Measurements from ENCODE around the gene RAB9B. TPM values are rescaled to one million over a fixed set of nuclear protein-coding genes. Genes with fewer than 3 reads are reported as not detected.

The RAB9B gene
- total RNA-seq, 4 donors from 2014 or later = 0.85 to 2.0 (median 1.5) TPM

DNA sequence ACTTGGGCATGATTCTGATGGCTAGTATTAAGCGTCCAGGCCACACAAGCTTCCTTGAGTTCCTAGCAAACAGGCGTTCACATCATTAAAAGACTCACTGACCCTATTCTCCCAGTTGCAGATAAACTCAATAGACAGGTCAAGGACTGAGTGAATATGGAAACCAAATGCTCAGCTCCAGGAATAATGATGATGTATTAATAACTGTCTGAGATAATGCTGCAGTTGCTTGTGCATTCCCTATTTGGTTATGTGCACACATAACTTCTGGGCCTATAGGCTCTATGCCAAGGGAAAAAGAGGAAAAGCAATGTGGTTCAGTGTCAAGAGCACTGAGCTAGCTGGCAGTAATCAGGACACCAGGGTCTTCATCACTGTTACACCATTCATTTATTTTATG, 3.5 kb downstream of the RAB9B start:
- TF ChIP-seq, protein P1, sequence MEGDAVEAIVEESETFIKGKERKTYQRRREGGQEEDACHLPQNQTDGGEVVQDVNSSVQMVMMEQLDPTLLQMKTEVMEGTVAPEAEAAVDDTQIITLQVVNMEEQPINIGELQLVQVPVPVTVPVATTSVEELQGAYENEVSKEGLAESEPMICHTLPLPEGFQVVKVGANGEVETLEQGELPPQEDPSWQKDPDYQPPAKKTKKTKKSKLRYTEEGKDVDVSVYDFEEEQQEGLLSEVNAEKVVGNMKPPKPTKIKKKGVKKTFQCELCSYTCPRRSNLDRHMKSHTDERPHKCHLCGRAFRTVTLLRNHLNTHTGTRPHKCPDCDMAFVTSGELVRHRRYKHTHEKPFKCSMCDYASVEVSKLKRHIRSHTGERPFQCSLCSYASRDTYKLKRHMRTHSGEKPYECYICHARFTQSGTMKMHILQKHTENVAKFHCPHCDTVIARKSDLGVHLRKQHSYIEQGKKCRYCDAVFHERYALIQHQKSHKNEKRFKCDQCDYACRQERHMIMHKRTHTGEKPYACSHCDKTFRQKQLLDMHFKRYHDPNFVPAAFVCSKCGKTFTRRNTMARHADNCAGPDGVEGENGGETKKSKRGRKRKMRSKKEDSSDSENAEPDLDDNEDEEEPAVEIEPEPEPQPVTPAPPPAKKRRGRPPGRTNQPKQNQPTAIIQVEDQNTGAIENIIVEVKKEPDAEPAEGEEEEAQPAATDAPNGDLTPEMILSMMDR (IDR thresholded peaks at IDR 0.05; ENCODE audit: low read depth) = no peak

GRCh38 chrX:103825881-103826280, 6.2 kb downstream of the RAB9B start:
- TF ChIP-seq, protein P1 (IDR thresholded peaks at IDR 0.05; ENCODE audit: low read depth) = no peak

DNA sequence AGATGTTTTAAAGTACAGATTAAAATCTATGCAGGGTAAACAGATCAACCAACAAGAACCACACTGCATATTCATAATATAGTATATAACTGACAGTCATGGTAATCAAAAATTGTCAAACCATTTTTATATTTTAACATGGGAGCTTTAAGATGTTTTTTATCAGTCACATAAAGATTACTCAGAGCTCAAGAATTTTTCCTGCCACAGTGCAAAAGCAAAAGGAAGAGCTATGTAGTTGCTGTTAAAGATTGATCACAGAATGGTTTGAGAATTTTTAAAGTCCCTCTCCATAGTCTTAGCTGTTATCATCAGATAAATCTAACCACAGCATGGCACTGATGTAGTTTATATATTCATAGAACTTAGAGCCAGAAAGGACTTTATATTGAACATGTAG, 8.5 kb downstream of the RAB9B start:
- TF ChIP-seq, protein P1 (IDR thresholded peaks at IDR 0.05; ENCODE audit: low read depth) = no peak

GRCh38 chrX:103818842-103819619, 13.0 kb downstream of the RAB9B start:
- TF ChIP-seq, protein P1 (IDR thresholded peaks at IDR 0.05; ENCODE audit: low read depth) = no peak

- TF ChIP-seq, protein P1 (IDR thresholded peaks at IDR 0.05; ENCODE audit: low read depth) = no peak
Measured at GRCh38 chrX:103817502-103817901, 14.6 kb downstream of the RAB9B start.

- TF ChIP-seq, protein P1 (IDR thresholded peaks at IDR 0.05; ENCODE audit: low read depth) = no peak
Measured at GRCh38 chrX:103811858-103812257, 20.2 kb downstream of the RAB9B start.

DNA sequence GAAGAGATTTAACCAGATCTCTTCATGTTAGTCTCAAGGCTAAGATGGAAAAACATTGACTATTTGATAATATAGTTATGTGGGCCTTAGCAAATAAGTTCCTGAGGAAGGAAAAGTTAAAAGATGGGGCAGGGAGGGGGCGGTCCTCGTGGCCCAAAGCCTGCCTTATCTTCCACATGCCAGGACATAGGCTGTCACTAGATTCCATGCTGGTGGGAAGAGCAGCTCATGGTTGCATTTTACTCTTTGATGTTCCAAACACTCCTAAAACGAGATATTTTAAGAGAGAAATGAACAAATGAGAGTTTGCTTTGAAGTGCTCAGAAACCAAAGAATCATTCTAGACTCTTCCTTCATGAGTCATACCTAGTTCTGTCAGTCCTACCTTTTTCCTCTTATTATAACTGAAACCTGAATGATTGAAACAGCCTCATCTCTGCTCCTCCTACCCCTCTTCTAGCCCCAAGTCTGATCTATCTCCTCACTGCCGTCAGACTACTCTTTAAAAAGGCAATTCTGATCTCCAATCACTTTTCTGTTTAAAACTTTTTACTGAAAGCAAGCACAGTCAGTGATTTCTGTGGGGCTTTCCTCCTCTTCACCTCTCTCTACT, 25.1 kb downstream of the RAB9B start:
- TF ChIP-seq, protein P1 (IDR thresholded peaks at IDR 0.05; ENCODE audit: low read depth) = no peak
